ENCODE measurements around the gene IGDCC3.

- no peak for TF ChIP-seq CTCF (IDR thresholded peaks at IDR 0.05 in 8 of 11, conservative IDR thresholded peaks at IDR 0.05 in 3 of 11)
- TF ChIP-seq POLR2AphosphoS5 (IDR thresholded peaks at IDR 0.05) = no peak
Measured at GRCh38 chr15:65305150-65305758, 72.5 kb downstream of the IGDCC3 start.
